OCI-M2 (cell line): ENCODE data around the gene IL17A.

Source experiments
- DNase-seq: peaks from one replicate; lab custom pipeline; 2025; ENCODE audit not compliant: unreplicated experiment; lab: John Stamatoyannopoulos, UW

The IL17A gene

GRCh38 chr6:52210227-52210626, 24.1 kb downstream of the IL17A start:
- no peak for DNase-seq

GRCh38 chr6:52213127-52213526, 27.0 kb downstream of the IL17A start:
- DNase-seq = no peak

GRCh38 chr6:52215787-52216186, 29.6 kb downstream of the IL17A start:
- no peak for DNase-seq

- DNase-seq = no peak
Observed at GRCh38 chr6:52216932-52217575, 30.9 kb downstream of the IL17A start.

GRCh38 chr6:52217761-52218160, 31.6 kb downstream of the IL17A start:
- DNase-seq = no peak

GRCh38 chr6:52221302-52221701, 35.1 kb downstream of the IL17A start:
- DNase-seq = peak; percentile 35

GRCh38 chr6:52227495-52227894, 41.3 kb downstream of the IL17A start:
- DNase-seq = no peak

- no peak for DNase-seq
Observed at GRCh38 chr6:52230685-52231084, 44.5 kb downstream of the IL17A start.

GRCh38 chr6:52231406-52232127, 45.4 kb downstream of the IL17A start:
- DNase-seq = no peak

GRCh38 chr6:52233005-52233404, 46.8 kb downstream of the IL17A start:
- DNase-seq = no peak

- DNase-seq = peak; percentile 4
Observed at GRCh38 chr6:52233975-52234823, 48.0 kb downstream of the IL17A start.
